DOHH2 (cell line): Measurements from ENCODE around the gene ACTRT2.

Experiments
- H3F3A ChIP-seq: fragments of 200-600 bp; sonication (generic), shearing (Covaris generic); 2 replicates; pipeline ENCODE4 v1.6.0; 2016; ENCODE audit warnings: antibody characterized with exemption, mild to moderate bottlenecking; ENCODE audit not compliant: control insufficient read depth, insufficient read depth
- H3K27ac ChIP-seq: fragments of 200-600 bp; sonication (generic); 2 replicates; pipeline ENCODE4 v1.5.1; 2014; ENCODE audit warnings: low read depth, mild to moderate bottlenecking, low read length, moderate library complexity
- H3K27me3 ChIP-seq: fragments of 200-600 bp; sonication (generic); 2 replicates; pipeline ENCODE4 v1.6.1; 2014; ENCODE audit warnings: mild to moderate bottlenecking, low read length, mixed read lengths; ENCODE audit not compliant: control insufficient read depth
- H3K36me3 ChIP-seq: fragments of 200-600 bp; sonication (generic); 2 replicates; pipeline ENCODE4 v1.6.1; 2014; ENCODE audit warnings: mild to moderate bottlenecking, low read length, moderate library complexity, mixed read lengths; ENCODE audit not compliant: control insufficient read depth
- H3K4me1 ChIP-seq: fragments of 200-600 bp; sonication (generic); 2 replicates; pipeline ENCODE4 v1.6.1; 2014; ENCODE audit warnings: mild to moderate bottlenecking, low read length, mixed read lengths; ENCODE audit not compliant: control insufficient read depth
- H3K4me2 ChIP-seq: fragments of 200-600 bp; sonication (generic); 2 replicates; pipeline ENCODE4 v1.6.0; 2014; ENCODE audit warnings: mild to moderate bottlenecking, low read length, moderate library complexity
- H3K4me3 ChIP-seq: fragments of 200-600 bp; sonication (generic); 2 replicates; pipeline ENCODE4 v1.5.1; 2014; ENCODE audit warnings: mild to moderate bottlenecking, low read length, mixed read lengths
- H3K79me2 ChIP-seq: fragments of 200-600 bp; sonication (generic); 2 replicates; pipeline ENCODE4 v1.6.1; 2014; ENCODE audit warnings: mild to moderate bottlenecking, low read length, mixed read lengths; ENCODE audit not compliant: control insufficient read depth
- H3K9me2 ChIP-seq: fragments of 200-600 bp; sonication (generic); replicated peaks from 2 replicates; pipeline ENCODE4 v1.6.1; 2014; ENCODE audit warnings: mild to moderate bottlenecking, low read length, mixed read lengths; ENCODE audit not compliant: control insufficient read depth
- H3K9me3 ChIP-seq: fragments of 200-600 bp; sonication (generic); 2 replicates; pipeline ENCODE4 v1.6.1; 2014; ENCODE audit warnings: antibody characterized with exemption, low read length, mixed read lengths; ENCODE audit not compliant: control insufficient read depth, insufficient read depth
- H4K20me1 ChIP-seq: fragments of 200-600 bp; sonication (generic); 2 replicates; pipeline ENCODE4 v1.6.0; 2014; ENCODE audit warnings: low read depth, mild to moderate bottlenecking, antibody characterized with exemption, low read length, moderate library complexity; ENCODE audit not compliant: control insufficient read depth, insufficient read depth
- EZH2phosphoT487 ChIP-seq: fragments of 200-600 bp; sonication (generic); IDR thresholded peaks from 2 replicates; pipeline ENCODE4 v1.6.1; 2017; ENCODE audit warnings: borderline replicate concordance, mild to moderate bottlenecking, antibody characterized with exemption, low read length, moderate library complexity, mixed read lengths
- TF ChIP-seq, protein P1 (sequence below): fragments of 200-600 bp; sonication (generic); IDR thresholded peaks from one replicate; pipeline ENCODE4 v1.5.1; 2014; ENCODE audit warnings: antibody characterized with exemption, mild to moderate bottlenecking, low read depth, low read length; ENCODE audit not compliant: poor library complexity, severe bottlenecking

Gene ACTRT2

DNA sequence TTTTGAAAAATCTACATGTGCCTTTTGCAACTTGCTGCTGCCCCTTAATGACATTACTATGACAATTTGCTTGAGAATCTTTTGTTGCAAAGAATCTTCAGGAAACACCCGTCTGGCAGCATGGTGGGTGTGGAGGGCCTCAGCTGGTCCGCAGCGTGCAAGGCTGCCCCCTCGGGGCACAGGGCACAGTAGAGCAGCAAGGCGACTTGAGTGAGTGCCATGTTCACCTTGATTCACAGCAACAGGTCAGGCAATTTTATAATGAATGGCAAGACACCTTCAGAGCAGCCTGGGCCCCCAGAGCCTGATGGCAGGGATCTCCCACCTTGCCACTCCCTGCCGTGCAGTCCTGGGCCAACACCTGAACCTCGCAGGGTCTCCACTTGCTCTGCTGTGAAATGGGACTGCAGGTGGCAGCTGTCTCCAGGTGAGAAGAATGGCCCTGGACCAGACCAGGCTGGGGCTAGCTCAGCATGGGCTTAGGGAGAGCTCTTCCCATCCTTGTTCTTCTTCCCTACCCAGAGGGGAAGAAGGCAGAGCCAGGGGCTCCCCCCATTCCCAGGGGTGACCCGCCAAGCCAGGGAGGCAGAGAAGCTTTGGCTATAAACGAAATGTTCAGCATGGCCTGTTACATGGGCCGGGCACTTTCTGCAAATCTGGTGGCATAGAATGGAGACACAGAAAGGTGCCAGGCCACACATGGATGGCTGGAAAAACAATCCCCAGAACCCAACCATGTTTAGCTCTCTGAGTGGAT is 34.5 kb upstream of the ACTRT2 start:
- H4K20me1 ChIP-seq = no peaks in the 10 kb centered on the region
- no peaks in the 10 kb centered on the region for H3K79me2 ChIP-seq
- no peak overlapping the region for H3K4me3 ChIP-seq
- H3K36me3 ChIP-seq = no peaks in the 10 kb centered on the region
- H3K27ac ChIP-seq = no peak overlapping the region
- no peaks in the 10 kb centered on the region for H3K4me1 ChIP-seq
- H3K27me3 ChIP-seq = no peaks in the 10 kb centered on the region
- H3K9me3 ChIP-seq = no peaks in the 10 kb centered on the region
- H3F3A ChIP-seq = no peaks in the 10 kb centered on the region
- H3K4me2 ChIP-seq = no peak overlapping the region
- H3K9me2 ChIP-seq = no peaks in the 10 kb centered on the region
- no peak for TF ChIP-seq EZH2phosphoT487
- TF ChIP-seq, protein P1, sequence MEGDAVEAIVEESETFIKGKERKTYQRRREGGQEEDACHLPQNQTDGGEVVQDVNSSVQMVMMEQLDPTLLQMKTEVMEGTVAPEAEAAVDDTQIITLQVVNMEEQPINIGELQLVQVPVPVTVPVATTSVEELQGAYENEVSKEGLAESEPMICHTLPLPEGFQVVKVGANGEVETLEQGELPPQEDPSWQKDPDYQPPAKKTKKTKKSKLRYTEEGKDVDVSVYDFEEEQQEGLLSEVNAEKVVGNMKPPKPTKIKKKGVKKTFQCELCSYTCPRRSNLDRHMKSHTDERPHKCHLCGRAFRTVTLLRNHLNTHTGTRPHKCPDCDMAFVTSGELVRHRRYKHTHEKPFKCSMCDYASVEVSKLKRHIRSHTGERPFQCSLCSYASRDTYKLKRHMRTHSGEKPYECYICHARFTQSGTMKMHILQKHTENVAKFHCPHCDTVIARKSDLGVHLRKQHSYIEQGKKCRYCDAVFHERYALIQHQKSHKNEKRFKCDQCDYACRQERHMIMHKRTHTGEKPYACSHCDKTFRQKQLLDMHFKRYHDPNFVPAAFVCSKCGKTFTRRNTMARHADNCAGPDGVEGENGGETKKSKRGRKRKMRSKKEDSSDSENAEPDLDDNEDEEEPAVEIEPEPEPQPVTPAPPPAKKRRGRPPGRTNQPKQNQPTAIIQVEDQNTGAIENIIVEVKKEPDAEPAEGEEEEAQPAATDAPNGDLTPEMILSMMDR = no peak

DNA sequence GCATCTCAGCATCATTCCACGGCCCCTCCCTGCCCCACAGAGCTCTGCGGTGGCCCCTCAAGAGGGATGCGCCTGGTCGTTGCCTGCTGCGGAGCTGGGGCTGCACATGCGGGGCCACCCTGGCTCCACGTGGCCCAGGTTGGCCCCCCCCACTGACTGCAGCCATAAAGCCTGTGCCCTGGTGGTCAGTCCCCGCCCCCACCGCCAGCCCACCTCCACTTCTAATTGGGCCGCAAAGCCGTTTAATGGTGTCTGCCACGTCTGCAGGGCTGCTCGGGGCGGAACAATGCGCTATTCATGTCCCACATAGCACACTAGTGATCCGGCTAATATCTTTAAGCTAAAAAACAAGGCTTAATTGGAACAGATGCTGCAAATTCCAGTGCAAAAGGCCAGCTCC is 33.5 kb upstream of the ACTRT2 start:
- Histone ChIP-seq H3K9me3 (no peaks in the 10 kb centered on the region), H3K36me3 (no peaks in the 10 kb centered on the region), H3F3A (no peaks in the 10 kb centered on the region), H3K9me2 (no peaks in the 10 kb centered on the region), H3K27me3 (no peaks in the 10 kb centered on the region), H3K4me2 (no peak overlapping the region), H3K27ac (no peak overlapping the region), H3K79me2 (no peaks in the 10 kb centered on the region), H4K20me1 (no peaks in the 10 kb centered on the region), H3K4me3 (no peak overlapping the region), H3K4me1 (no peaks in the 10 kb centered on the region)
- no peak for TF ChIP-seq EZH2phosphoT487
- TF ChIP-seq, protein P1 = no peak

DNA sequence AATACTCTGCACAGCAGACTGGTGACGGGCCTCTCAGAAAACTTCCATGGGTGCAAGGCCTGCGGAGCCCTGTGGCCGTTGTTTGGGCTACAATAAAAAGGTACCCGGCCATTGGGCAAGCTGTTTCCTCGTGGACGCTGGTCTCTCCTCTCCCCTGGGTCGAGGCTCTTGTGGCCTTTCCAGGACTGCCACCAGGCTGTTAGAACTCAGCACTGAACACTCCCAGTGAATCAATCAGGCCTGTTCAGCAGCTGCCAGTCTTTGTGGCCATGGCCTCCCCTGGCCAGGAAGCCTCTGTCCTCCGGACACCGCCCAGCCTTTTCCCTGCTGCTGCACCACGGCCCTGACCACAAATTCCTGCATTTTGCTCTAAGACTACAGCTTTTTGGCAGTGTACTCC is 33.0 kb upstream of the ACTRT2 start:
- H3K4me1 ChIP-seq = no peaks in the 10 kb centered on the region
- no peaks in the 10 kb centered on the region for H4K20me1 ChIP-seq
- no peaks in the 10 kb centered on the region for H3K9me3 ChIP-seq

More for the DNA sequence above, 33.0 kb upstream of the ACTRT2 start:
- Histone ChIP-seq H3K36me3 (no peaks in the 10 kb centered on the region), H3K9me2 (no peaks in the 10 kb centered on the region), H3K27ac (no peak overlapping the region), H3K79me2 (no peaks in the 10 kb centered on the region), H3K27me3 (no peaks in the 10 kb centered on the region), H3K4me2 (no peak overlapping the region), H3F3A (no peaks in the 10 kb centered on the region), H3K4me3 (no peak overlapping the region)
- TF ChIP-seq, protein P1 = no peak
- TF ChIP-seq EZH2phosphoT487 = no peak
